ENCODE results near the gene PDZD8.

PDZD8 gene

DNA sequence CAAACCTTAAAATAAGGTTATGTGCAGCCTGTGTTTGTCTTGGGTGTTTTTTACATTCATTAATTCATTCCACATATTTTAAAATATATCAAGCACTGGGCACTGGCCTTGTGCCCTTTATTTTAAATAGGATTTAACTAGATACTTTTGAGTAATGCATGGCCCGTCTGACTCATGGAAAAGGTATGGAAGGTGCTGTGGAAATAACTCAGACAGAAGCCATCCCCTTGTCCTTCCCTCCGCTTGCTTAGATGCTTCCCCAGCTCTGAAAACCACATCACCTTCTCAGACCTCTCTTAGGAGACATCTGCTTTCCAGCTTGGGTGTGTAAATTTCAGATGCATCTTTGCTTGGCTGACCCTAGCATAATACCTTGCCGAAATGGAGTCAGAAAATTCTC lies 103.8 kb downstream of the PDZD8 start:
- H3K27ac ChIP-seq (replicated peaks; ENCODE audit: low read length): no peak overlapping the region
- WGBS, 2 donors (ENCODE audit: extremely low coverage in 2 of 2, insufficient read length in 2 of 2, insufficient replicate concordance in 1 of 2): no CpG with 5 or more reads among the region's 3 CpGs

GRCh38 chr10:117268907-117269306 lies 106.3 kb downstream of the PDZD8 start:
- no peak overlapping the region for H2BK15ac ChIP-seq (ENCODE audit: low read length)
- H2BK120ac ChIP-seq (ENCODE audit: low read depth, low read length): no peak overlapping the region
- no peak overlapping the region for H2AFZ ChIP-seq (ENCODE audit: low read length)
- no peak overlapping the region for H3K18ac ChIP-seq (ENCODE audit: low read length)
- no peak for DNase-seq (ENCODE audit: low spot score)
- no peaks in the 10 kb centered on the region for H3K36me3 ChIP-seq (replicated peaks in 1 of 2; ENCODE audit: control insufficient read depth in 2 of 2, insufficient read depth in 2 of 2, low read length in 2 of 2)
- no peak overlapping the region for H4K8ac ChIP-seq (ENCODE audit: low read depth, low read length)
- H4K91ac ChIP-seq (ENCODE audit: low read depth, low read length, poor library complexity): no peak overlapping the region
- H3K14ac ChIP-seq (ENCODE audit: low read length): no peak overlapping the region
- H3K9ac ChIP-seq (ENCODE audit: low read depth, low read length, poor library complexity): no peak overlapping the region
- H3K4me3 ChIP-seq (ENCODE audit: low read length in 2 of 2): no peak overlapping the region
- H3K9me3 ChIP-seq (replicated peaks in 1 of 2; ENCODE audit: control insufficient read depth in 2 of 2, insufficient read depth in 1 of 2, low read depth in 1 of 2, low read length in 2 of 2): no peaks in the 10 kb centered on the region
- H2AK5ac ChIP-seq (ENCODE audit: low read depth, low read length): no peak overlapping the region
- no peak overlapping the region for H2BK12ac ChIP-seq (ENCODE audit: low read length)
- H3K4ac ChIP-seq (ENCODE audit: low read length): no peak overlapping the region
- H2BK5ac ChIP-seq (ENCODE audit: low read length): no peak overlapping the region
- peaks cover 2% of the 10 kb centered on the region for H3K79me1 ChIP-seq (ENCODE audit: low read depth, low read length)
- H3K4me2 ChIP-seq (ENCODE audit: insufficient read depth, low read length, poor library complexity, severe bottlenecking): no peak overlapping the region
- H3K27me3 ChIP-seq (ENCODE audit: control insufficient read depth in 3 of 3, insufficient read depth in 3 of 3, low read depth in 1 of 3, low read length in 3 of 3): peaks cover 0 to 2% (median 0%) of the 10 kb centered on the region in 3 experiments
- H3K4me1 ChIP-seq (ENCODE audit: control insufficient read depth in 2 of 2, insufficient read depth in 1 of 2, low read depth in 1 of 2, low read length in 2 of 2): no peaks in the 10 kb centered on the region
- H3K23ac ChIP-seq (ENCODE audit: low read depth, low read length, poor library complexity): no peak overlapping the region
- 100% methylated on average over 1 to 2 of the region's 2 CpGs for WGBS, 2 donors (ENCODE audit: extremely low coverage in 2 of 2, insufficient read length in 2 of 2, insufficient replicate concordance in 1 of 2)
- no peak overlapping the region for H3K27ac ChIP-seq (replicated peaks; ENCODE audit: low read length)

More for the DNA sequence above, 103.8 kb downstream of the PDZD8 start:
- Histone ChIP-seq H3K36me3 (replicated peaks in 1 of 2; ENCODE audit: control insufficient read depth in 2 of 2, insufficient read depth in 2 of 2, low read length in 2 of 2) (no peaks in the 10 kb centered on the region), H3K27me3 (ENCODE audit: control insufficient read depth in 3 of 3, insufficient read depth in 3 of 3, low read depth in 1 of 3, low read length in 3 of 3) (no peaks in the 10 kb centered on the region), H3K4me1 (ENCODE audit: control insufficient read depth in 2 of 2, insufficient read depth in 1 of 2, low read depth in 1 of 2, low read length in 2 of 2) (no peaks in the 10 kb centered on the region), H2BK12ac (ENCODE audit: low read length) (no peak overlapping the region), H3K9me3 (replicated peaks in 1 of 2; ENCODE audit: control insufficient read depth in 2 of 2, insufficient read depth in 1 of 2, low read depth in 1 of 2, low read length in 2 of 2) (no peaks in the 10 kb centered on the region), H3K4ac (ENCODE audit: low read length) (no peak overlapping the region), H3K14ac (ENCODE audit: low read length) (no peak overlapping the region), H3K18ac (ENCODE audit: low read length) (no peak overlapping the region), H2BK120ac (ENCODE audit: low read depth, low read length) (no peak overlapping the region), H3K4me3 (ENCODE audit: low read length in 2 of 2) (no peak overlapping the region), H4K91ac (ENCODE audit: low read depth, low read length, poor library complexity) (no peak overlapping the region), H2BK15ac (ENCODE audit: low read length) (no peak overlapping the region), H3K23ac (ENCODE audit: low read depth, low read length, poor library complexity) (no peak overlapping the region), H3K4me2 (ENCODE audit: insufficient read depth, low read length, poor library complexity, severe bottlenecking) (no peak overlapping the region), H3K9ac (ENCODE audit: low read depth, low read length, poor library complexity) (no peak overlapping the region), H2AK5ac (ENCODE audit: low read depth, low read length) (no peak overlapping the region), H4K8ac (ENCODE audit: low read depth, low read length) (no peak overlapping the region), H2AFZ (ENCODE audit: low read length) (no peak overlapping the region), H2BK5ac (ENCODE audit: low read length) (no peak overlapping the region), H3K79me1 (ENCODE audit: low read depth, low read length) (peaks cover 2% of the 10 kb centered on the region)
- DNase-seq (ENCODE audit: low spot score): no peak

GRCh38 chr10:117268258-117268657 lies 107.0 kb downstream of the PDZD8 start:
- Histone ChIP-seq H3K23ac (ENCODE audit: low read depth, low read length, poor library complexity) (no peak overlapping the region), H2BK15ac (ENCODE audit: low read length) (no peak overlapping the region), H2BK5ac (ENCODE audit: low read length) (no peak overlapping the region), H3K27me3 (ENCODE audit: control insufficient read depth in 3 of 3, insufficient read depth in 3 of 3, low read depth in 1 of 3, low read length in 3 of 3) (peaks cover 0 to 4% (median 0%) of the 10 kb centered on the region in 3 experiments), H2BK12ac (ENCODE audit: low read length) (no peak overlapping the region), H3K14ac (ENCODE audit: low read length) (no peak overlapping the region), H2AK5ac (ENCODE audit: low read depth, low read length) (no peak overlapping the region), H2AFZ (ENCODE audit: low read length) (no peak overlapping the region), H3K4me1 (ENCODE audit: control insufficient read depth in 2 of 2, insufficient read depth in 1 of 2, low read depth in 1 of 2, low read length in 2 of 2) (no peaks in the 10 kb centered on the region), H3K9me3 (replicated peaks in 1 of 2; ENCODE audit: control insufficient read depth in 2 of 2, insufficient read depth in 1 of 2, low read depth in 1 of 2, low read length in 2 of 2) (no peaks in the 10 kb centered on the region), H3K9ac (ENCODE audit: low read depth, low read length, poor library complexity) (no peak overlapping the region), H3K79me1 (ENCODE audit: low read depth, low read length) (peaks cover 2% of the 10 kb centered on the region), H4K8ac (ENCODE audit: low read depth, low read length) (no peak overlapping the region), H3K27ac (replicated peaks; ENCODE audit: low read length) (no peak overlapping the region), H4K91ac (ENCODE audit: low read depth, low read length, poor library complexity) (no peak overlapping the region), H3K36me3 (replicated peaks in 1 of 2; ENCODE audit: control insufficient read depth in 2 of 2, insufficient read depth in 2 of 2, low read length in 2 of 2) (no peaks in the 10 kb centered on the region), H3K4me3 (ENCODE audit: low read length in 2 of 2) (no peak overlapping the region), H3K4me2 (ENCODE audit: insufficient read depth, low read length, poor library complexity, severe bottlenecking) (no peak overlapping the region), H2BK120ac (ENCODE audit: low read depth, low read length) (no peak overlapping the region), H3K4ac (ENCODE audit: low read length) (no peak overlapping the region), H3K18ac (ENCODE audit: low read length) (no peak overlapping the region)
- no peak for DNase-seq (ENCODE audit: low spot score)
- no CpG with 5 or more reads among the region's 4 CpGs for WGBS, 2 donors (ENCODE audit: extremely low coverage in 2 of 2, insufficient read length in 2 of 2, insufficient replicate concordance in 1 of 2)

DNA sequence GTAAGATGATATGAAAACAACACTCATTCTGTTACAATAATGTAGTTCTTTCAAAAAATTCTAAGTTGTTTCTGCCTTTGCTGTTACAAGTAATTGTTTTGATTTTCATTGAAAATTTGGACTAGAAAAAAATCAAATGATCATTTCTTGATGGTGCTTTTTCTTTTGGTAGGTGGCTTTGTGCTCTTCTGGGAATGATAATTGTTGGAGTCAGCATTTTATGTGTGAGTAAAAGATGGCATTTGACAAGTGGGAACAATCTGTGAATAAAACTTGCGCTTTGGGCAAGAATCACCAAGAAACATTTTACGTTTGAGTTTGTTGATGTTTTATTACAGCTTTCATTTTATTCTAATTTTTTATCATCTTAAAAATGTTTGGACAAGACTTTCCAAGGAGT lies 108.4 kb downstream of the PDZD8 start:
- Histone ChIP-seq H3K4me2 (ENCODE audit: insufficient read depth, low read length, poor library complexity, severe bottlenecking) (no peak overlapping the region), H2BK120ac (ENCODE audit: low read depth, low read length) (no peak overlapping the region), H3K27ac (replicated peaks; ENCODE audit: low read length) (no peak overlapping the region), H3K9ac (ENCODE audit: low read depth, low read length, poor library complexity) (no peak overlapping the region), H4K91ac (ENCODE audit: low read depth, low read length, poor library complexity) (no peak overlapping the region), H3K23ac (ENCODE audit: low read depth, low read length, poor library complexity) (no peak overlapping the region), H3K27me3 (ENCODE audit: control insufficient read depth in 3 of 3, insufficient read depth in 3 of 3, low read depth in 1 of 3, low read length in 3 of 3) (peaks cover 0 to 4% (median 0%) of the 10 kb centered on the region in 3 experiments), H2AFZ (ENCODE audit: low read length) (no peak overlapping the region), H2AK5ac (ENCODE audit: low read depth, low read length) (no peak overlapping the region), H2BK15ac (ENCODE audit: low read length) (no peak overlapping the region), H3K79me1 (ENCODE audit: low read depth, low read length) (peaks cover 2% of the 10 kb centered on the region), H3K14ac (ENCODE audit: low read length) (no peak overlapping the region), H2BK5ac (ENCODE audit: low read length) (no peak overlapping the region), H3K36me3 (replicated peaks in 1 of 2; ENCODE audit: control insufficient read depth in 2 of 2, insufficient read depth in 2 of 2, low read length in 2 of 2) (no peaks in the 10 kb centered on the region), H3K4me3 (ENCODE audit: low read length in 2 of 2) (no peak overlapping the region), H3K4me1 (ENCODE audit: control insufficient read depth in 2 of 2, insufficient read depth in 1 of 2, low read depth in 1 of 2, low read length in 2 of 2) (no peaks in the 10 kb centered on the region), H3K9me3 (replicated peaks in 1 of 2; ENCODE audit: control insufficient read depth in 2 of 2, insufficient read depth in 1 of 2, low read depth in 1 of 2, low read length in 2 of 2) (no peaks in the 10 kb centered on the region), H2BK12ac (ENCODE audit: low read length) (no peak overlapping the region), H4K8ac (ENCODE audit: low read depth, low read length) (no peak overlapping the region), H3K4ac (ENCODE audit: low read length) (no peak overlapping the region), H3K18ac (ENCODE audit: low read length) (no peak overlapping the region)
- no peak for DNase-seq (ENCODE audit: low spot score)
- no CpG with 5 or more reads among the region's 2 CpGs for WGBS, 2 donors (ENCODE audit: extremely low coverage in 2 of 2, insufficient read length in 2 of 2, insufficient replicate concordance in 1 of 2)
